ENCODE data around the gene ARHGAP40.

Gene ARHGAP40

DNA sequence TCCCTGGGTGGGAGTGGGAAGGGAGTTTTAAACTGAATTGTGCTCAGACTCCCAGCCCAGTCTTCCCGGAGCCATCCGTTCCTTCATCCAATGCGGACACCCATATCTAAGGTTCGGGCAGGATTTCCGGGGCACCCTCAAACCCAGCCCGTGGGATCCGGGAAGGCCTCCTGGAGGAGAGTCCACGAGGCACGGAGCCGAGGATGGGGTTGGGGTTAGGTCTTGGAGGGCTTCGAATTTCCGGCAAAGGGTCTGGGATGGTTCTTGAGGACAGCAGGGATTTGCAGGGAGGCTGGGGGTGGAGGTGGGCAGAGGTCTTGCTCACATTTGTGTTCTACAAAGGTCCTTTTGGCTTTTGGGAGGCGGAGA is 73.1 kb downstream of the ARHGAP40 start:
- H3K4me3 ChIP-seq (IDR thresholded peaks at IDR 0.05; ENCODE audit: insufficient read depth, low read depth, low read length), result no peak overlapping the region
- no peak overlapping the region for H2AFZ ChIP-seq (ENCODE audit: low read depth)
- H3K9ac ChIP-seq, result no peak overlapping the region

DNA sequence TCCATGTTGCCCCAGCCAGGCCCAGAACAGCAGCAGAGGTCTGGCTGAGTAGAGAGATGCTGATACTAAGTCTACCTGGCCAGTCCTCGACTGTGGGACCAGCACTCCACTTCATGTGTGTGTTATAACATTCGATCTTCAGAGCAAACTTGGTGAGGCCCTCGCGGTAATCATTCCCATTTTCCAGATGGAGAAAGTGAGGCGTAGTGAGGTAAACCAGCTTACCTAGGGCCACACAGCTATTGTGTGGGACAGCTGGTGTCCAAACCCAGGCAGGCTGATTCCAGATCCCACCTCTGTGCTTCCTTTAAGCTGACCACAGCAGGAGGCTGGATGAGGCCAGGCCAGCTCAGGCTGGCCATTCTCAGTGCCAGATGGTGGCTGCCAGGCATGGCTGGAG is 75.0 kb downstream of the ARHGAP40 start:
- TF ChIP-seq, protein P1, sequence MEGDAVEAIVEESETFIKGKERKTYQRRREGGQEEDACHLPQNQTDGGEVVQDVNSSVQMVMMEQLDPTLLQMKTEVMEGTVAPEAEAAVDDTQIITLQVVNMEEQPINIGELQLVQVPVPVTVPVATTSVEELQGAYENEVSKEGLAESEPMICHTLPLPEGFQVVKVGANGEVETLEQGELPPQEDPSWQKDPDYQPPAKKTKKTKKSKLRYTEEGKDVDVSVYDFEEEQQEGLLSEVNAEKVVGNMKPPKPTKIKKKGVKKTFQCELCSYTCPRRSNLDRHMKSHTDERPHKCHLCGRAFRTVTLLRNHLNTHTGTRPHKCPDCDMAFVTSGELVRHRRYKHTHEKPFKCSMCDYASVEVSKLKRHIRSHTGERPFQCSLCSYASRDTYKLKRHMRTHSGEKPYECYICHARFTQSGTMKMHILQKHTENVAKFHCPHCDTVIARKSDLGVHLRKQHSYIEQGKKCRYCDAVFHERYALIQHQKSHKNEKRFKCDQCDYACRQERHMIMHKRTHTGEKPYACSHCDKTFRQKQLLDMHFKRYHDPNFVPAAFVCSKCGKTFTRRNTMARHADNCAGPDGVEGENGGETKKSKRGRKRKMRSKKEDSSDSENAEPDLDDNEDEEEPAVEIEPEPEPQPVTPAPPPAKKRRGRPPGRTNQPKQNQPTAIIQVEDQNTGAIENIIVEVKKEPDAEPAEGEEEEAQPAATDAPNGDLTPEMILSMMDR (conservative IDR thresholded peaks at IDR 0.05; ENCODE audit: low read depth, low read length), result no peak
- Histone ChIP-seq H3K27me3 (ENCODE audit: insufficient read depth, low read depth) (no peaks in the 10 kb centered on the region; the same call in 1 of the 2 replicates), H3K4me3 (IDR thresholded peaks at IDR 0.05; ENCODE audit: insufficient read depth, low read depth, low read length) (no peak overlapping the region)

More for the DNA sequence above, 73.1 kb downstream of the ARHGAP40 start:
- Histone ChIP-seq H3K27ac (no peak overlapping the region), H3K4me2 (no peak overlapping the region), H3K79me2 (ENCODE audit: insufficient read depth, low read depth) (no peaks in the 10 kb centered on the region), H3K36me3 (ENCODE audit: insufficient read depth) (no peaks in the 10 kb centered on the region), H3K4me1 (ENCODE audit: low read depth, poor library complexity, severe bottlenecking) (no peaks in the 10 kb centered on the region), H4K20me1 (ENCODE audit: insufficient read depth) (no peaks in the 10 kb centered on the region), H3K27me3 (ENCODE audit: insufficient read depth, low read depth) (no peaks in the 10 kb centered on the region; the same call in 1 of the 2 replicates)
- TF ChIP-seq, protein P1 (conservative IDR thresholded peaks at IDR 0.05; ENCODE audit: low read depth, low read length), result no peak

DNA sequence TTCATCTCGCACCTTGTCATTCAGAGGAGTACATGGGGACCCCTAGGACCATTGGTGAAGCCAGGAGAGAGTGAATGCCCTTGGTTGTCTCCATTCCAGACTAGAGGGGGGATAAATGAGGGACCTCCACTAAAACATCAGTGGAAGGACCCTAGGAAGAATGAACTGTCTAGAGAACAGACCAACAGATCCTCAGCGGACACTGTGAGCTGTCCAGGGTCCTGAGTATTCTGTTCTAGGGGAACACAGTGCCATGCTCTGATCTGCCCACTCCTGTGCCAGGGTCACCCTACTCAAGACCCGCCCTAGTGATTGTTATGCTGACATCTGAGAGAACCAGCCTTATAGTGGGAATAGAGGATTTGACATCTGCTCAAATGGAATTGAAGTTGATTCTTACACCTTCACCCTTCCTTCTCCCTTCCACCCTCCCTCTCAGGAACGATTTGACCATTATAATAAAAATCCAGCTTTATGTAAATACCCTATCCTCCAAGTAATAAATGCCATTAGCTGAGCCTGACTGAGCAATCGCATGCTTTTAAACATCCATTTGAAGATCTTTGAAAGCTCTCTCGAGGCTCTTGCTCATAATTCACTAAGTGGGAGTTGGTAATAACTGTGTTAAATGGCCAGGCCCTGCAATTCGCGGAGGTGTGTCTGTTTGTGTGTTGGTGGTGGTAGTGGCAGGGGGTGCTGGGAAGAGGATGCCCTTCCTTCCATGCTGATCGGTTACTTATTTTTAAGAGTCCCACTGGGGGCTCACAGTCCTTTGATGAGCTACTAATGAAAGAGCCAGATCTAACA is 79.1 kb downstream of the ARHGAP40 start:
- H3K4me3 ChIP-seq (IDR thresholded peaks at IDR 0.05; ENCODE audit: insufficient read depth, low read depth, low read length), result no peak overlapping the region
- H3K27ac ChIP-seq, result no peak overlapping the region
- TF ChIP-seq, protein P1 (conservative IDR thresholded peaks at IDR 0.05; ENCODE audit: low read depth, low read length), result no peak
- no peak overlapping the region for H2AFZ ChIP-seq (ENCODE audit: low read depth)
- H3K4me2 ChIP-seq, result no peak overlapping the region
- no peaks in the 10 kb centered on the region for H3K4me1 ChIP-seq (ENCODE audit: low read depth, poor library complexity, severe bottlenecking)
- H3K79me2 ChIP-seq (ENCODE audit: insufficient read depth, low read depth), result no peaks in the 10 kb centered on the region
- H4K20me1 ChIP-seq (ENCODE audit: insufficient read depth), result no peaks in the 10 kb centered on the region
- no peaks in the 10 kb centered on the region; the same call in 1 of the 2 replicates for H3K27me3 ChIP-seq (ENCODE audit: insufficient read depth, low read depth)
- H3K36me3 ChIP-seq (ENCODE audit: insufficient read depth), result no peaks in the 10 kb centered on the region
- no peak overlapping the region for H3K9ac ChIP-seq

More for the DNA sequence above, 75.0 kb downstream of the ARHGAP40 start:
- Histone ChIP-seq H3K9ac (no peak overlapping the region), H3K4me2 (no peak overlapping the region), H3K36me3 (ENCODE audit: insufficient read depth) (no peaks in the 10 kb centered on the region), H3K4me1 (ENCODE audit: low read depth, poor library complexity, severe bottlenecking) (no peaks in the 10 kb centered on the region), H4K20me1 (ENCODE audit: insufficient read depth) (no peaks in the 10 kb centered on the region), H3K79me2 (ENCODE audit: insufficient read depth, low read depth) (no peaks in the 10 kb centered on the region), H3K27ac (no peak overlapping the region), H2AFZ (ENCODE audit: low read depth) (no peak overlapping the region)

DNA sequence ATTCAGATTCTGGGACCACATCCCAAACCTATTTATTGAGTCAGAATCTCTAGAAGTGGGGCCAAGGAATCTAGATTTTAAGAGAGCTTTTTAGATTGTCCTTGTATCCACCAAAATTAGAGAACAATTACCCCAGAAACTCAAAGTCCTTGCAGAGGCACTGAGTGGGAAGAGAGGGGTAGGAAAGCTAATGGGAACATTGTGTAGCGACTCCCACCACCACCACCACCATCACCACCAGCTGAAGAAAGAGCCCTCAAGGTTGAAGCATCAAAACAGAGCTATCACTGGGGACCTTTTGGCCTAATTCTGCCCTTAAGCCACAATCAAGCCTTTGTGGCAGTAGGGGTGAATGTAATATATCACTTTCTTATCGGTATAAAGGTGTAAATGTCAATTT is 83.7 kb downstream of the ARHGAP40 start:
- Histone ChIP-seq H3K4me2 (no peak overlapping the region), H3K27me3 (ENCODE audit: insufficient read depth, low read depth) (peaks cover 16% of the 10 kb centered on the region; the same call in 1 of the 2 replicates)
- TF ChIP-seq, protein P1 (conservative IDR thresholded peaks at IDR 0.05; ENCODE audit: low read depth, low read length), result no peak

More for the DNA sequence above, 83.7 kb downstream of the ARHGAP40 start:
- H3K27ac ChIP-seq, result no peak overlapping the region
- no peaks in the 10 kb centered on the region for H3K79me2 ChIP-seq (ENCODE audit: insufficient read depth, low read depth)
- no peak overlapping the region for H2AFZ ChIP-seq (ENCODE audit: low read depth)
- H3K36me3 ChIP-seq (ENCODE audit: insufficient read depth), result no peaks in the 10 kb centered on the region
- H3K4me3 ChIP-seq (IDR thresholded peaks at IDR 0.05; ENCODE audit: insufficient read depth, low read depth, low read length), result no peak overlapping the region
- H3K9ac ChIP-seq, result no peak overlapping the region
- no peaks in the 10 kb centered on the region for H3K4me1 ChIP-seq (ENCODE audit: low read depth, poor library complexity, severe bottlenecking)
- no peaks in the 10 kb centered on the region for H4K20me1 ChIP-seq (ENCODE audit: insufficient read depth)

All from KMS-11 (cell line).